ENCODE results near the gene DNAH17. TPM values are rescaled to one million over a fixed set of nuclear protein-coding genes. Genes with fewer than 3 reads are reported as not detected.

DNAH17 gene
- total and polyA plus RNA-seq, 2 of the 13 experiments (the other 11 are each of a cell fraction or from before 2014, with no cell fraction given), result 0.86 to 1.6 TPM

DNA sequence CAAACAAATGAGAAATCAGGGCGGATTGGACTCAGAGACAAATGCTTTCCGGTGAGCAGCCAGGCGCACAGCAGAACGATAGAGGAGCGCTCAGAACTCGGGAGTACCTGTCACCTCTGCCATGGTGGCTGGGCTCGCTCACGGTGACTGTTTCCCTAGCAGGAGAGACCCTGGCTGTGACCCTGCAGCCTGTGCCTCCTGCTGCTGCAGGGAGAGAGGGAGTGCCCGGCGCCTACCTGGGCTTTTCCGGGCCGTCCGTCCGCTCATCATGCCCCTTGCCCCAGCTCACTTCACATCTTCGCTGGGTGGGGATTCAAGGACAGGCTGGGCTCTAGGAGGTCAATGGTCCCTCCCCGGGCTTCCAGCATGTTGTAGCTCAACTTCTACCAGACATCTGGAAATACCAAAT is 14.1 kb upstream of the DNAH17 start (continued):
- TF ChIP-seq ZNF317 (CRISPR knock-in tag; IDR thresholded peaks at IDR 0.05) (no peak), ARNT (IDR thresholded peaks at IDR 0.05) (no peak), KDM2A (CRISPR knock-in tag; IDR thresholded peaks at IDR 0.05; ENCODE audit: borderline replicate concordance, low read depth) (no peak), NFATC3 (CRISPR knock-in tag; IDR thresholded peaks at IDR 0.05) (no peak), MAFG (CRISPR knock-in tag; IDR thresholded peaks at IDR 0.05) (no peak), ZNF598 (CRISPR knock-in tag; IDR thresholded peaks at IDR 0.05; ENCODE audit: borderline replicate concordance) (no peak), HNRNPLL (IDR thresholded peaks at IDR 0.05; ENCODE audit: low read depth, low read length, poor library complexity, severe bottlenecking) (peak; percentile 18), HNF4G (IDR thresholded peaks at IDR 0.05; ENCODE audit: borderline replicate concordance, low read depth, low read length) (0 out of 2 replicates have a peak, but pooled peaks have one; percentile 5), HNF4G (CRISPR knock-in tag; IDR thresholded peaks at IDR 0.05; ENCODE audit: borderline replicate concordance, low read depth) (no peak), XBP1 (CRISPR knock-in tag; IDR thresholded peaks at IDR 0.05) (no peak), TBX3 (IDR thresholded peaks at IDR 0.05; ENCODE audit: borderline replicate concordance) (no peak), MATR3 (CRISPR knock-in tag; IDR thresholded peaks at IDR 0.05) (no peak)
- TF ChIP-seq, protein P1, sequence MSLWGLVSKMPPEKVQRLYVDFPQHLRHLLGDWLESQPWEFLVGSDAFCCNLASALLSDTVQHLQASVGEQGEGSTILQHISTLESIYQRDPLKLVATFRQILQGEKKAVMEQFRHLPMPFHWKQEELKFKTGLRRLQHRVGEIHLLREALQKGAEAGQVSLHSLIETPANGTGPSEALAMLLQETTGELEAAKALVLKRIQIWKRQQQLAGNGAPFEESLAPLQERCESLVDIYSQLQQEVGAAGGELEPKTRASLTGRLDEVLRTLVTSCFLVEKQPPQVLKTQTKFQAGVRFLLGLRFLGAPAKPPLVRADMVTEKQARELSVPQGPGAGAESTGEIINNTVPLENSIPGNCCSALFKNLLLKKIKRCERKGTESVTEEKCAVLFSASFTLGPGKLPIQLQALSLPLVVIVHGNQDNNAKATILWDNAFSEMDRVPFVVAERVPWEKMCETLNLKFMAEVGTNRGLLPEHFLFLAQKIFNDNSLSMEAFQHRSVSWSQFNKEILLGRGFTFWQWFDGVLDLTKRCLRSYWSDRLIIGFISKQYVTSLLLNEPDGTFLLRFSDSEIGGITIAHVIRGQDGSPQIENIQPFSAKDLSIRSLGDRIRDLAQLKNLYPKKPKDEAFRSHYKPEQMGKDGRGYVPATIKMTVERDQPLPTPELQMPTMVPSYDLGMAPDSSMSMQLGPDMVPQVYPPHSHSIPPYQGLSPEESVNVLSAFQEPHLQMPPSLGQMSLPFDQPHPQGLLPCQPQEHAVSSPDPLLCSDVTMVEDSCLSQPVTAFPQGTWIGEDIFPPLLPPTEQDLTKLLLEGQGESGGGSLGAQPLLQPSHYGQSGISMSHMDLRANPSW (CRISPR knock-in tag; IDR thresholded peaks at IDR 0.05; ENCODE audit: borderline replicate concordance), result no peak

Measured in HepG2 (cell line).